Mucosa of stomach (tissue), 1 donor: ENCODE data around the gene PRDM7.
"Not testable (repeated sequence)": the region's sequence is repeated elsewhere in the genome, so short reads cannot be mapped to it uniquely, and the experiment has no call there.

Source experiments
- H3K27me3 ChIP-seq: one replicate; pipeline ENCODE4 v1.7.0; 2013; ENCODE audit warnings: mild to moderate bottlenecking, low read length; ENCODE audit not compliant: control insufficient read depth, insufficient read depth
- H3K36me3 ChIP-seq: one replicate; pipeline ENCODE4 v1.7.0; 2013; ENCODE audit warnings: low read length; ENCODE audit not compliant: control insufficient read depth, insufficient read depth
- H3K4me1 ChIP-seq: one replicate; pipeline ENCODE4 v1.7.0; 2013; ENCODE audit warnings: mild to moderate bottlenecking, low read length; ENCODE audit not compliant: control insufficient read depth, insufficient read depth
- H3K4me3 ChIP-seq: one replicate; pipeline ENCODE4 v1.7.0; 2013; ENCODE audit warnings: low read length
- H3K9ac ChIP-seq: one replicate; pipeline ENCODE4 v1.7.0; 2013; ENCODE audit warnings: mild to moderate bottlenecking, low read length, moderate library complexity
- H3K9me3 ChIP-seq: one replicate; pipeline ENCODE4 v1.7.0; 2013; ENCODE audit warnings: mild to moderate bottlenecking, low read length, moderate library complexity; ENCODE audit not compliant: control insufficient read depth
- donor health status: Pancreatic carcinoma.

Gene PRDM7

GRCh38 chr16:90077240-90077756 is at the start of gene PRDM7:
Gene PRDM7 (minus strand): TSS chr16:90077331. CDS start chr16:90075910, 1,421 bp downstream.
- H3K36me3 ChIP-seq = no peaks in the 10 kb centered on the region
- peak within 1 kb of the TSS; percentile 52 for H3K9ac ChIP-seq
- H3K27me3 ChIP-seq = peaks cover 6% of the 10 kb centered on the region
- no peaks in the 10 kb centered on the region for H3K9me3 ChIP-seq
- peak within 1 kb of the TSS; percentile 37 for H3K4me3 ChIP-seq
- H3K4me1 ChIP-seq = peaks cover 14% of the 10 kb centered on the region

GRCh38 chr16:90121846-90122245 is 44.7 kb upstream of the PRDM7 start:
- H3K9me3 ChIP-seq, H3K36me3 ChIP-seq, H3K4me3 ChIP-seq, H3K4me1 ChIP-seq, H3K9ac ChIP-seq, H3K27me3 ChIP-seq: not testable (repeated sequence)

GRCh38 chr16:90107617-90108016 is 30.5 kb upstream of the PRDM7 start:
- H3K4me3 ChIP-seq, H3K9me3 ChIP-seq, H3K4me1 ChIP-seq, H3K27me3 ChIP-seq, H3K9ac ChIP-seq, H3K36me3 ChIP-seq: not testable (repeated sequence)

DNA sequence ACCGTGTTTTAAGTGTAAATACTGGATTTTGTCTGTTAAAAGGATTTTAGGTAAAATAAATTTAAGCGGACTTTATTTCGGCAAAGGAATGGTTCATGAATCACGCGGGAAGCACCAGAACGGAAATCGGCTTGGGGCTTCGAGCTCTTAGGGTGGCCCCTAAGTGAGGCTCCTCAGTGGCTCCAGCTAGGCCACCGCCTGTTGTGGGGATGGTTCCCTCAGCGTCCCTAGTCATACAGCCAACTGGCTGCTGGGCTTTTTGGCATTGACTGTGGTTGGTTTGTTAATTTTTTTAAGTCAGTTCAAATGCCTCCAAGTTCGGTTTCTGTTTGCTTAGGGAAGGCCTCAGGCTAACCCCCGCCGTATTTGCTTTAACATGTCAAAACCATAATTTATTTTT is 29.9 kb upstream of the PRDM7 start:
- not testable (repeated sequence) for H3K9me3 ChIP-seq, H3K27me3 ChIP-seq, H3K4me1 ChIP-seq, H3K36me3 ChIP-seq, H3K9ac ChIP-seq, H3K4me3 ChIP-seq

DNA sequence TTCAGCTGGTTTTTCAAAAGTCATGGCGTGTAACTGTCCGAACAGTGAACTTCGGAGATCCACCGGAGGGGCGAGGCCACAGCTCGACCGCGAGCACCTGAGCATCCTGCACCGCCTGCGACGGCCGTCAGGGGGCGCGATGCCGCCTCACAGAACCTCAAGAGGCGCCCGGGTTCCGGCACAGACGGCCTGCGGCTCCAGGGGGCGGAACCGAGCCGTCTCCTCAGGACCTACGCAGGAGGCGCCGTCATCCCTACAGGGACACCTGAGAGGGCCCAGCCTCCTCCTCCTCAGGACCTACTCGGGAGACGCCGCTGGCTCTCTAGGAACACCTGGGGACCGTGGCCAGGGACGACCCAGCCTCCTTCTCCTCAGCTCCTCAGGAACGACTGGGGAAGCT is 29.1 kb upstream of the PRDM7 start:
- H3K4me3 ChIP-seq, H3K9me3 ChIP-seq, H3K9ac ChIP-seq, H3K36me3 ChIP-seq, H3K4me1 ChIP-seq, H3K27me3 ChIP-seq: not testable (repeated sequence)

DNA sequence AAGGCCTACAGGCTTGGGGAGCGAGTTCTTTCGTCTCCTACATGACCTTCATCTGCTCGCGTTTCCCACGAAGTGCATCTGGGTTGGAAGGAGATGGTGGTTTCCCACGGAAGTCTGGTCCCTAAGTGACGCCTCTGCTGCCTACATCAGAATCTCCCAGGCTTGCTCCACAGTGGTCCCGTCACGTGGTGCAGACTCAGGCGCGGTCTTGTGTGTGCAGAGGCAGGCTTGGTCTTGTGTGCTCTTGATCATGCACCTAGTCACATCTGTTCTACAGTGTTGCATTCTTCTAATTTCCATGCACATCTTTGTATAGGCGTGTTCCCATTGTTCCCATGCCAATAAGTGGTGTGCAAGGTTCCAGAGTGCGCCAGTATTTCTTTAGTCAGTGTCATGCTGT is 27.6 kb upstream of the PRDM7 start:
- not testable (repeated sequence) for H3K4me3 ChIP-seq, H3K4me1 ChIP-seq, H3K9me3 ChIP-seq, H3K27me3 ChIP-seq, H3K36me3 ChIP-seq, H3K9ac ChIP-seq

DNA sequence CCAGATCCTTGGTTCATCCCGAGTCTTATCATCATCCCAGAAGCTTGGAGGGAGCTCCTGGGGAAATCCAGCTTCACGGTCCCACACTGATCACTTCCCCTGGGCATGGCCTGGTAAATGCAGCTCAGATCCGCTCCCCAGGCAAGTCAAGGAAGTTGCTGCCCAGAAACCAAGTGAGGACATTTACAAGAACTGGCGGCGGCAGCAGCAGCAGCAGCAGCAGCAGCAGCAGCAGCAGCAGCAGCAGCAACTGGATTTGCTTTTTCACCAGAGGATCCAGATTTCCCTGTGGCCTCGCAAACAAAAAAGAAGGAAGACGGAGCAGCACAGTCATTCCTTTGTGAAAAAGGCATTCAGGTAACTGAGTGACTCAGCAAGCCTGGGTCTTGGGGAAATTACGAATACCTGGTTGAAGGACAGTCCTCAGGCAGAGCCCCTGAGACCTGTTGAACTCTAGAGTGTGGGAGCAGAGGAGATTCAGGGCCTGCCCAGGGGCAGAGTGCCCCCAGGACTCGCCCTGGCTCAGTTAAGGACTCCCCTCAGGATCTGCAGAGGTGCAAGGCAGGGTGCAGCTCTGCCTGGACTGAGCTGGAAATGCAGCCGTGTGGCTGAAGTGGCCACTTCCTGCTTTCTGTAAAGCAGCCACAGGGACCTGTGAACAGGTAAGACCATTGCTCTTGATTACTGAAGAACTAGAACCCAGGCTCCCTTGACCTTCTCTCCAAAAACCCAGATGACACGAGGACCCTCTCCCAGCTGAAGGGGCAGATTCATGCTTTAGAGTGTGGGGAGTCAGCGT is 25.2 kb upstream of the PRDM7 start:
- H3K36me3 ChIP-seq, H3K9me3 ChIP-seq, H3K4me3 ChIP-seq, H3K27me3 ChIP-seq, H3K9ac ChIP-seq, H3K4me1 ChIP-seq: not testable (repeated sequence)

- H3K27me3 ChIP-seq, H3K9me3 ChIP-seq, H3K4me1 ChIP-seq, H3K36me3 ChIP-seq, H3K9ac ChIP-seq, H3K4me3 ChIP-seq: not testable (repeated sequence)
Observed at GRCh38 chr16:90101332-90101731, 24.2 kb upstream of the PRDM7 start.

DNA sequence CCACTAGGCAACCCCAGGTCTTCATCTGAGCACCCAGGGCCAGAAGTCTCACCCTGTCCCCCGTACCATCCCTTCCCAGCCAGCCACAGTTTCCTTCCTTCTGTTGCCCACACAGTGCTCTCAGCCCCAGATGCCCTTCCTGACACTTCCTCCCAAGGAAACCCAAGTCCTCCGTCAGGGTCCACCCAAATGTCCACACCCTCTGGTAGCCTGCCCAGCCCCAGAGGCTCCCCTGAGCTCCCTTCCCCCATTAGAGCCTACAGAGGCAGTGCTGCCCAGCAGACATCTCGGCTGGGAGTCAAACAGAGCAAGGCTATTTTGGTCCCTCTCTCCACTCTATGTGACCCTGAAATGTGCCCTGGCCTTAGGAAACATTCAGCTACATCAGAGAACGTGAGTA is 23.7 kb upstream of the PRDM7 start:
- H3K9ac ChIP-seq, H3K4me3 ChIP-seq, H3K4me1 ChIP-seq, H3K27me3 ChIP-seq, H3K9me3 ChIP-seq, H3K36me3 ChIP-seq: not testable (repeated sequence)

- not testable (repeated sequence) for H3K9me3 ChIP-seq, H3K27me3 ChIP-seq, H3K4me3 ChIP-seq, H3K4me1 ChIP-seq, H3K36me3 ChIP-seq, H3K9ac ChIP-seq
Observed at GRCh38 chr16:90100229-90100628, 23.1 kb upstream of the PRDM7 start.

DNA sequence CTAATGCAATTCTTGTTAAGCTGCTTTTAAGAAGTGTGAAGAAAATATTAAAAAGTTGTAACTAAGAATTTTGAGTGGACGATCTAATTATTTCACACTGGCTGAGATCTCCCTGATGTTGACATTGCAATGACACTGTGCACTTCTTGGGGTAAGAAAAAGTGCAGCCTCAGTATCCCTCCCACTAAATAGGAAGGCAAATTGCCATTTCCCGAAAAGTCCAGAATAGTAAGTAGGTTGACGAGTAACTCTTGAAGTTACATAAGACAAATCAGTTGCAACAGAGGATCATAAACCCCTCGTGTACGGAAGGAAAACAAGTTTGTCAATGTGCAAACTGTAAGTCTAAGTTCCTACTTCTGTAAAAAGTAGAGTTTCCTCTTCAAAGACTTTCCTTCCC is 21.8 kb upstream of the PRDM7 start:
- H3K36me3 ChIP-seq, H3K27me3 ChIP-seq, H3K9me3 ChIP-seq, H3K9ac ChIP-seq, H3K4me1 ChIP-seq, H3K4me3 ChIP-seq: not testable (repeated sequence)

- H3K27me3 ChIP-seq, H3K36me3 ChIP-seq, H3K9ac ChIP-seq, H3K4me3 ChIP-seq, H3K9me3 ChIP-seq, H3K4me1 ChIP-seq: not testable (repeated sequence)
Observed at GRCh38 chr16:90097010-90097684, 20.0 kb upstream of the PRDM7 start.
